GOT3 (cell line): ENCODE measurements around the gene DLEC1.

Experiments used
- DNase-seq: peaks from one replicate; lab custom pipeline; 2025; ENCODE audit warnings: mixed read lengths; lab: John Stamatoyannopoulos, UW

DLEC1 gene

GRCh38 chr3:38108649-38109579 is 69.9 kb downstream of the DLEC1 start:
- DNase-seq: no peak

- DNase-seq: no peak
Observed at GRCh38 chr3:38109580-38110313, 70.7 kb downstream of the DLEC1 start.

- DNase-seq: no peak
Observed at GRCh38 chr3:38110314-38111050, 71.5 kb downstream of the DLEC1 start.

GRCh38 chr3:38111201-38111600 is 72.2 kb downstream of the DLEC1 start:
- no peak for DNase-seq

- DNase-seq: no peak
Observed at GRCh38 chr3:38111696-38112377, 72.8 kb downstream of the DLEC1 start.

- no peak for DNase-seq
Observed at GRCh38 chr3:38112378-38112761, 73.4 kb downstream of the DLEC1 start.

GRCh38 chr3:38114052-38114874 is 75.3 kb downstream of the DLEC1 start:
- no peak for DNase-seq

GRCh38 chr3:38114875-38115644 is 76.1 kb downstream of the DLEC1 start:
- no peak for DNase-seq

- DNase-seq: no peak
Observed at GRCh38 chr3:38115645-38116427, 76.8 kb downstream of the DLEC1 start.

- DNase-seq: no peak
Observed at GRCh38 chr3:38116471-38117162, 77.6 kb downstream of the DLEC1 start.

GRCh38 chr3:38117163-38117716 is 78.2 kb downstream of the DLEC1 start:
- DNase-seq: no peak

- DNase-seq: no peak
Observed at GRCh38 chr3:38117748-38118420, 78.9 kb downstream of the DLEC1 start.

- no peak for DNase-seq
Observed at GRCh38 chr3:38118421-38119247, 79.6 kb downstream of the DLEC1 start.

GRCh38 chr3:38119248-38119544 is 80.2 kb downstream of the DLEC1 start:
- no peak for DNase-seq

GRCh38 chr3:38119821-38120692 is 81.0 kb downstream of the DLEC1 start:
- DNase-seq: no peak
